ENCODE measurements around the gene HPGDS. TPM values are rescaled to one million over a fixed set of nuclear protein-coding genes. Genes with fewer than 3 reads are reported as not detected.

Gene HPGDS
- total and polyA plus RNA-seq, 10 of the 15 experiments (the other 5 are each of a cell fraction or from before 2014, with no cell fraction given) = not detected

DNA sequence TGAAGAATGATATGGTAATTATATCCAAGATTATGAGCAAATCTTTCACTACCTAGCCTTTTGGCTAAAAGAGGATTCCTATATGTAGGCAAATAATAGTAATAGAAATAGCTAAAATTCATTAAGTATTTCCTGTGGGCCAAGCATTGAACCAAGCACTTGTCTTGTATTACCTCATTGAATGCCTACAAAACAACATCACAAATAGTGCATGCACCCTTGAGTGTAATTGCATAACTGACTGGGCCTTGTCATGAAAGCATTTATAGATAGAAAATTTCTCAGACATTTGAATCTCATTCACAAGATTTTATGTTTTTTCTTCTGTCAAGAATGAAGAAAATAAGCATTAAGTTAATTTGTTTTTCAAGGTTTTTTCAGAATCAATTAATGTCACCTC, 3.9 kb upstream of the HPGDS start:
- no TSS peak for BruUV-seq (replicated peaks)
- no peak for FAIRE-seq
- Histone ChIP-seq H3K4me2 (ENCODE audit: control insufficient read depth, insufficient read depth) (no peak overlapping the region), H4K20me1 (ENCODE audit: control insufficient read depth, insufficient read depth) (no peaks in the 10 kb centered on the region), H3K27ac (ENCODE audit: control insufficient read depth, insufficient read depth) (no peak overlapping the region), H3K79me2 (ENCODE audit: control insufficient read depth, insufficient read depth, low read length) (no peaks in the 10 kb centered on the region), H3K9ac (ENCODE audit: control insufficient read depth, insufficient read depth, low read length) (no peak overlapping the region), H3K4me1 (ENCODE audit: control insufficient read depth, insufficient read depth, low read length) (no peaks in the 10 kb centered on the region), H3K27me3 (replicated peaks in 1 of 2; ENCODE audit: control insufficient read depth in 2 of 2, insufficient read depth in 2 of 2, low read length in 1 of 2) (0 out of 4 replicates have a peak, but pooled peaks cover 0 to under 1% of the 10 kb centered on the region in 2 experiments), H3K9me3 (replicated peaks; ENCODE audit: control insufficient read depth, insufficient read depth, low read length) (no peaks in the 10 kb centered on the region), H2AFZ (ENCODE audit: control insufficient read depth, low read depth, low read length) (no peak overlapping the region), H3K36me3 (ENCODE audit: control insufficient read depth in 2 of 2, insufficient read depth in 2 of 2, low read length in 1 of 2) (no peaks in the 10 kb centered on the region), H3K4me3 (no peak overlapping the region)
- CTCF ChIA-PET = interaction anchor here (1.4 kb wide), 1 partner anchor 61 kb away, joined by 3 read pairs; no protein-coding TSS in a partner anchor
- POLR2A ChIA-PET = no interaction called here
- in situ Hi-C loops (cut with MboI) (no loop called here), intact Hi-C loops (cut with micrococcal nuclease; ENCODE audit: unreplicated experiment) (no loop called here)
- RAD21 ChIA-PET (ENCODE audit: unreplicated experiment) = no interaction called here
- no peak for ATAC-seq
- TF ChIP-seq RBBP5 (conservative IDR thresholded peaks at IDR 0.05) (no peak), LARP7 (IDR thresholded peaks at IDR 0.05) (no peak), WRNIP1 (IDR thresholded peaks at IDR 0.05; ENCODE audit: borderline replicate concordance, low read depth, low read length) (no peak), STAT3 (IDR thresholded peaks at IDR 0.05; ENCODE audit: low read depth, low read length) (no peak), HDAC2 (IDR thresholded peaks at IDR 0.05) (no peak), CHD2 (IDR thresholded peaks at IDR 0.05; ENCODE audit: borderline replicate concordance, low read depth, low read length) (no peak), FOXM1 (IDR thresholded peaks at IDR 0.05; ENCODE audit: low read depth, low read length) (no peak), FOXK2 (IDR thresholded peaks at IDR 0.05) (no peak)
- TF ChIP-seq, protein P1, sequence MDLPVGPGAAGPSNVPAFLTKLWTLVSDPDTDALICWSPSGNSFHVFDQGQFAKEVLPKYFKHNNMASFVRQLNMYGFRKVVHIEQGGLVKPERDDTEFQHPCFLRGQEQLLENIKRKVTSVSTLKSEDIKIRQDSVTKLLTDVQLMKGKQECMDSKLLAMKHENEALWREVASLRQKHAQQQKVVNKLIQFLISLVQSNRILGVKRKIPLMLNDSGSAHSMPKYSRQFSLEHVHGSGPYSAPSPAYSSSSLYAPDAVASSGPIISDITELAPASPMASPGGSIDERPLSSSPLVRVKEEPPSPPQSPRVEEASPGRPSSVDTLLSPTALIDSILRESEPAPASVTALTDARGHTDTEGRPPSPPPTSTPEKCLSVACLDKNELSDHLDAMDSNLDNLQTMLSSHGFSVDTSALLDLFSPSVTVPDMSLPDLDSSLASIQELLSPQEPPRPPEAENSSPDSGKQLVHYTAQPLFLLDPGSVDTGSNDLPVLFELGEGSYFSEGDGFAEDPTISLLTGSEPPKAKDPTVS (IDR thresholded peaks at IDR 0.05; ENCODE audit: low read depth, low read length) = no peak
- SMC1A ChIA-PET (ENCODE audit: uncharacterized antibody, unreplicated experiment) = no interaction called here
- no peak for DNase-seq (ENCODE audit: low read depth, low spot score)

DNA sequence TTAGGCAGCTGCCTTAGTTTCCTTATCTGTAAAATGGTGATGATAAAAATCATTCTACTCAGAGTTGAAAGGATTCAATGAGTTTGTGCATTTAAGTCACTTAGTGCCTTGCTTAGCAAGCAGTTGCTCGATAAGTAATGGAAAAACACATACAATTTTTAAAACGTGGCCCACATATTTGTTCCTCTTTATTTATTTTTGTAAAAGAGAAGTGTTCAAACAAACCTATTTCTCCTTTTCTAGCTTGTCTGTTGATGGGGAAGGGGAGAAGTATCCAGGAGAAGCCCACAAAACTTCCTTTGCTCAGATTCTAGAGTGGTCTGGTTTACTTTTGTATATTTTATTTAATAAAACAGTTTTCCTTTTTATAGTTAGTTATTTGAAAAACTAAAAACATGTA, 3.3 kb upstream of the HPGDS start:
- FAIRE-seq (no peak), DNase-seq (ENCODE audit: low read depth, low spot score) (no peak), ATAC-seq (no peak)
- Histone ChIP-seq H4K20me1 (ENCODE audit: control insufficient read depth, insufficient read depth) (no peaks in the 10 kb centered on the region), H3K9me3 (replicated peaks; ENCODE audit: control insufficient read depth, insufficient read depth, low read length) (no peaks in the 10 kb centered on the region), H2AFZ (ENCODE audit: control insufficient read depth, low read depth, low read length) (no peak overlapping the region), H3K4me3 (no peak overlapping the region), H3K79me2 (ENCODE audit: control insufficient read depth, insufficient read depth, low read length) (no peaks in the 10 kb centered on the region), H3K27ac (ENCODE audit: control insufficient read depth, insufficient read depth) (no peak overlapping the region), H3K27me3 (replicated peaks in 1 of 2; ENCODE audit: control insufficient read depth in 2 of 2, insufficient read depth in 2 of 2, low read length in 1 of 2) (no peaks in the 10 kb centered on the region), H3K4me1 (ENCODE audit: control insufficient read depth, insufficient read depth, low read length) (no peaks in the 10 kb centered on the region), H3K9ac (ENCODE audit: control insufficient read depth, insufficient read depth, low read length) (no peak overlapping the region), H3K36me3 (ENCODE audit: control insufficient read depth in 2 of 2, insufficient read depth in 2 of 2, low read length in 1 of 2) (no peaks in the 10 kb centered on the region), H3K4me2 (ENCODE audit: control insufficient read depth, insufficient read depth) (no peak overlapping the region)
- ChIA-PET RAD21 (ENCODE audit: unreplicated experiment) (no interaction called here), CTCF (interaction anchor here (1.4 kb wide), 1 partner anchor 61 kb away, joined by 3 read pairs; no protein-coding TSS in a partner anchor), SMC1A (ENCODE audit: uncharacterized antibody, unreplicated experiment) (no interaction called here), POLR2A (no interaction called here)
- 17% methylated on average over 2 of the region's 2 CpGs for WGBS (ENCODE audit: insufficient coverage, insufficient replicate concordance, low lambda C conversion rate, missing lambda C conversion rate)
- in situ Hi-C loops (cut with MboI) = no loop called here
- intact Hi-C loops (cut with micrococcal nuclease; ENCODE audit: unreplicated experiment) = no loop called here
- no TSS peak for BruUV-seq (replicated peaks)
- TF ChIP-seq, protein P2, sequence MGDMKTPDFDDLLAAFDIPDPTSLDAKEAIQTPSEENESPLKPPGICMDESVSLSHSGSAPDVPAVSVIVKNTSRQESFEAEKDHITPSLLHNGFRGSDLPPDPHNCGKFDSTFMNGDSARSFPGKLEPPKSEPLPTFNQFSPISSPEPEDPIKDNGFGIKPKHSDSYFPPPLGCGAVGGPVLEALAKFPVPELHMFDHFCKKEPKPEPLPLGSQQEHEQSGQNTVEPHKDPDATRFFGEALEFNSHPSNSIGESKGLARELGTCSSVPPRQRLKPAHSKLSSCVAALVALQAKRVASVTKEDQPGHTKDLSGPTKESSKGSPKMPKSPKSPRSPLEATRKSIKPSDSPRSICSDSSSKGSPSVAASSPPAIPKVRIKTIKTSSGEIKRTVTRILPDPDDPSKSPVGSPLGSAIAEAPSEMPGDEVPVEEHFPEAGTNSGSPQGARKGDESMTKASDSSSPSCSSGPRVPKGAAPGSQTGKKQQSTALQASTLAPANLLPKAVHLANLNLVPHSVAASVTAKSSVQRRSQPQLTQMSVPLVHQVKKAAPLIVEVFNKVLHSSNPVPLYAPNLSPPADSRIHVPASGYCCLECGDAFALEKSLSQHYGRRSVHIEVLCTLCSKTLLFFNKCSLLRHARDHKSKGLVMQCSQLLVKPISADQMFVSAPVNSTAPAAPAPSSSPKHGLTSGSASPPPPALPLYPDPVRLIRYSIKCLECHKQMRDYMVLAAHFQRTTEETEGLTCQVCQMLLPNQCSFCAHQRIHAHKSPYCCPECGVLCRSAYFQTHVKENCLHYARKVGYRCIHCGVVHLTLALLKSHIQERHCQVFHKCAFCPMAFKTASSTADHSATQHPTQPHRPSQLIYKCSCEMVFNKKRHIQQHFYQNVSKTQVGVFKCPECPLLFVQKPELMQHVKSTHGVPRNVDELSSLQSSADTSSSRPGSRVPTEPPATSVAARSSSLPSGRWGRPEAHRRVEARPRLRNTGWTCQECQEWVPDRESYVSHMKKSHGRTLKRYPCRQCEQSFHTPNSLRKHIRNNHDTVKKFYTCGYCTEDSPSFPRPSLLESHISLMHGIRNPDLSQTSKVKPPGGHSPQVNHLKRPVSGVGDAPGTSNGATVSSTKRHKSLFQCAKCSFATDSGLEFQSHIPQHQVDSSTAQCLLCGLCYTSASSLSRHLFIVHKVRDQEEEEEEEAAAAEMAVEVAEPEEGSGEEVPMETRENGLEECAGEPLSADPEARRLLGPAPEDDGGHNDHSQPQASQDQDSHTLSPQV (IDR thresholded peaks at IDR 0.05) = no peak
- TF ChIP-seq, protein P3, sequence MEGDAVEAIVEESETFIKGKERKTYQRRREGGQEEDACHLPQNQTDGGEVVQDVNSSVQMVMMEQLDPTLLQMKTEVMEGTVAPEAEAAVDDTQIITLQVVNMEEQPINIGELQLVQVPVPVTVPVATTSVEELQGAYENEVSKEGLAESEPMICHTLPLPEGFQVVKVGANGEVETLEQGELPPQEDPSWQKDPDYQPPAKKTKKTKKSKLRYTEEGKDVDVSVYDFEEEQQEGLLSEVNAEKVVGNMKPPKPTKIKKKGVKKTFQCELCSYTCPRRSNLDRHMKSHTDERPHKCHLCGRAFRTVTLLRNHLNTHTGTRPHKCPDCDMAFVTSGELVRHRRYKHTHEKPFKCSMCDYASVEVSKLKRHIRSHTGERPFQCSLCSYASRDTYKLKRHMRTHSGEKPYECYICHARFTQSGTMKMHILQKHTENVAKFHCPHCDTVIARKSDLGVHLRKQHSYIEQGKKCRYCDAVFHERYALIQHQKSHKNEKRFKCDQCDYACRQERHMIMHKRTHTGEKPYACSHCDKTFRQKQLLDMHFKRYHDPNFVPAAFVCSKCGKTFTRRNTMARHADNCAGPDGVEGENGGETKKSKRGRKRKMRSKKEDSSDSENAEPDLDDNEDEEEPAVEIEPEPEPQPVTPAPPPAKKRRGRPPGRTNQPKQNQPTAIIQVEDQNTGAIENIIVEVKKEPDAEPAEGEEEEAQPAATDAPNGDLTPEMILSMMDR (IDR thresholded peaks at IDR 0.05 in 2 of 3, conservative IDR thresholded peaks at IDR 0.05 in 1 of 3; ENCODE audit: control insufficient read depth in 2 of 3, extremely low read depth in 1 of 3, insufficient read depth in 1 of 3, low read depth in 3 of 3, low read length in 3 of 3) = no peak
- TF ChIP-seq NR2C1 (IDR thresholded peaks at IDR 0.05) = no peak
